ENCODE measurements around the gene ADAMTSL3. TPM values are rescaled to one million over a fixed set of nuclear protein-coding genes. Genes with fewer than 3 reads are reported as not detected.

Gene ADAMTSL3
- total and polyA plus RNA-seq, 11 donors: 1.3 to 13.2 (median 7.3) TPM

DNA sequence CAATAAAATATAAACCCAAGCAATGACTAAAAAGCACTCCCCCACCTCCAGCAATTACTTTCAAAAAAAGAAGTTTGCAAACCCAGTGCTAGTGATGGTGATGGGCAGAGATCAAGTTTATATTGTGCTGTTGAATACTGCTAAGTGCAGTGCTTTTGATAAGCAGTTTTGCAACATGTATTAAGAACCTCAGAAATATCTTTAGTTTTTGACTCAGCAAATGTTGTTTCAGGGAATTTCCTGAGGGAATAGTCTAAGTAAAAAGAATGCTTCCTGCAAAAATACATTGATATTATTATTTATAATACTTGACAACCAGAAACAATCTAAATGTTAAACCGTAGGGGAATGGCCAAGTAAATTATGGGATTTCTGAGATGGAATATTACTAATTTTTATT is 69.3 kb downstream of the ADAMTSL3 start:
- DNase-seq (no peak), ATAC-seq (no peak)
- intact Hi-C loops (cut with DNase I): no loop called here
- WGBS, 4 donors: 37 to 49% (median 43%) methylated on average over 1 of the region's 1 CpG
- H3K4me3 ChIP-seq: no peak overlapping the region
- peaks cover 0 to 9% (median 0%) of the 10 kb centered on the region in 12 donors for H3K4me1 ChIP-seq
- no peak overlapping the region for H3K27ac ChIP-seq
- no peaks in the 10 kb centered on the region for H3K27me3 ChIP-seq
- TF ChIP-seq POLR2A (IDR thresholded peaks at IDR 0.05): no peak
- no peak for TF ChIP-seq CTCF (IDR thresholded peaks at IDR 0.05)
- H3K36me3 ChIP-seq: no peaks in the 10 kb centered on the region
- H3K9me3 ChIP-seq: peaks cover 0 to 18% (median 4%) of the 10 kb centered on the region in 12 donors

- ATAC-seq: no peak
- intact Hi-C loops (cut with DNase I): loop anchor here in 8 of 10 donors (5.0 to 10.0 kb wide), 5 partner anchors 103 to 305 kb away; no protein-coding TSS in a partner anchor
- TF ChIP-seq POLR2A (IDR thresholded peaks at IDR 0.05) (no peak), CTCF (IDR thresholded peaks at IDR 0.05) (no peak)
- Histone ChIP-seq H3K4me1 (no peaks in the 10 kb centered on the region), H3K4me3 (no peak overlapping the region), H3K9me3 (peaks cover 0 to 24% (median 0%) of the 10 kb centered on the region in 12 donors), H3K27me3 (no peaks in the 10 kb centered on the region), H3K36me3 (no peaks in the 10 kb centered on the region), H3K27ac (no peak overlapping the region)
- WGBS, 4 donors: 15 to 26% (median 18%) methylated on average over 1 of the region's 1 CpG
- no peak for DNase-seq
Observed at GRCh38 chr15:83732196-83732595, 78.3 kb downstream of the ADAMTSL3 start.

DNA sequence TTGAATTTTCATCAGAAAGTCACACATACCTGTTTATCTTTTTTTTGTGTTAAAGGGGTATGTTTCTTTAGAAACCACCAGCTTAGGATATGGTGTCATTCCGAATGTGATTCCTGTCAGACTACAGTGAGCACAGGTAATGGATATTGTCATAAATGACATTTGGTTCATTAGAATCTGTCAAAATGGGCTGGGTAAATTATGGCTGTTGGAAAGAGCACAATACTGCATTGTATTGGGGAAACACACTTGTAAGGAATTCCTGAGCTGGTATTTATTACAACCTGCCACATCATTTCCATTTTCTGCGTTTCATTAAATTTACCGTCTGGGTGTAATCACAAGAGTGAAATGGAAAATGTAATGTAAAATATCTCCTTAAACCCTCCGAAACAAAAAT is 78.8 kb downstream of the ADAMTSL3 start:
- intact Hi-C loops (cut with DNase I): loop anchor here in 8 of 10 donors (5.0 to 10.0 kb wide), 5 partner anchors 102 to 305 kb away; no protein-coding TSS in a partner anchor
- DNase-seq: no peak
- Histone ChIP-seq H3K9me3 (peaks cover 0 to 20% (median 0%) of the 10 kb centered on the region in 12 donors), H3K4me3 (no peak overlapping the region), H3K4me1 (no peaks in the 10 kb centered on the region), H3K27ac (no peak overlapping the region), H3K27me3 (no peaks in the 10 kb centered on the region), H3K36me3 (no peaks in the 10 kb centered on the region)
- no peak for ATAC-seq
- 91 to 94% (median 91%) methylated on average over 4 of the region's 4 CpGs for WGBS, 4 donors
- TF ChIP-seq POLR2A (IDR thresholded peaks at IDR 0.05) (no peak), CTCF (IDR thresholded peaks at IDR 0.05) (no peak)

DNA sequence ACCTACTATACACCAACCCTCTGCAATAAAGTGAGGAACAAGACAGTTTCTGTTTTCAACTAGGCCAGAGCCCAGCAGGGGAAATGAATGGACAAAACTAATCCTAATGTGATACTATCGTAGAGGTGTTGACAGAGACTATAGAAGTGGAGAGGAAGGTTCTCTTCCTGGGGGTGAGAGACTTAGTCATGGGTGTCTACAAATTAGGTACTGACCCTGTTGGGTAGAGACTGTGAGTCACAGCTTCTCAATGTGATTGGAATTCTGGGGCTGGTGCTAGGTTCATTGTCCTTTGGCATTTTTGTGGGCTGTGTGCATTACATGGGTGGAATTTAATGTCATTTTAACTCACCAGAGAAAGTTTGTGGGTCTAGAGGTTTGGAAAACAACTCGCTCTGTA is 79.3 kb downstream of the ADAMTSL3 start:
- no peaks in the 10 kb centered on the region for H3K4me1 ChIP-seq
- intact Hi-C loops (cut with DNase I): loop anchor here in 8 of 10 donors (5.0 to 10.0 kb wide), 5 partner anchors 102 to 304 kb away; no protein-coding TSS in a partner anchor
- no peaks in the 10 kb centered on the region for H3K27me3 ChIP-seq
- no peak overlapping the region for H3K4me3 ChIP-seq
- WGBS, 4 donors: 90 to 95% (median 94%) methylated on average over 2 of the region's 2 CpGs
- H3K27ac ChIP-seq: no peak overlapping the region
- H3K36me3 ChIP-seq: no peaks in the 10 kb centered on the region
- TF ChIP-seq CTCF (IDR thresholded peaks at IDR 0.05) (no peak), POLR2A (IDR thresholded peaks at IDR 0.05) (no peak)
- DNase-seq (no peak), ATAC-seq (no peak)
- peaks cover 0 to 20% (median 0%) of the 10 kb centered on the region in 12 donors for H3K9me3 ChIP-seq

Data from heart left ventricle (tissue), 16 donors.